EH (cell line): ENCODE measurements around the gene GPR155.

Experiments
- DNase-seq: peaks from one replicate; pipeline ENCODE4 v3.0.0-alpha.2; 2015; ENCODE audit warnings: low read depth

The GPR155 gene

DNA sequence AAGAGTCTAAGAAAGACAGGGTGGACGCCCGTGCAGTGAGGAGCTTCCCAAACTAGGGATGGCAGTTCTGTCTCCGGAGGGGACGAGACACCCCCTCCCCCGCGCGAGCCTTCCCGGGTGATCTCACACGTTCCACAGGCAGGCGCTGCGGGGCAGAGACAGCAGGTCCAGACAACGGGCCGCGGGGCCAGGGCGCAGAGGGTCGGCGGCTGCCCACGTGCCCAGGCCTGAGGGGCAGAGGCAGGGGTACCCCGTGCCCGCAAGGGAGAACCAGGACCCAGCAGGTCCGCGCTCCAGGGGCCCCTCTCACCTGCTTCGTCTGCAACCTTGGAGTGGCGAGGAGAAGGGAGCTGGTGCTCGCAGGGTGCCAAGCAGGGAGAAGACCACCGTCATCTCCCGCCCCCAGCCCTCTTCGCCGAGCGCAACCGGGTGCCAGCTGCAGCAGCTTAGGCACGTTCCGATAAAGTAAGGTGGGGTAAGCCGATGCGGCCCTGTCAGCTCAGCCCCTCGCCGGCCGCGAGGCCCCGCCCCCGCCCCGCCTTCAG is at the start of gene GPR155:
TSS of gene GPR155 (minus strand) at position 467 of the 545 bp plus-strand sequence. CDS start 5,073 bp downstream, outside the sequence.
- peak; percentile 60 for DNase-seq

DNA sequence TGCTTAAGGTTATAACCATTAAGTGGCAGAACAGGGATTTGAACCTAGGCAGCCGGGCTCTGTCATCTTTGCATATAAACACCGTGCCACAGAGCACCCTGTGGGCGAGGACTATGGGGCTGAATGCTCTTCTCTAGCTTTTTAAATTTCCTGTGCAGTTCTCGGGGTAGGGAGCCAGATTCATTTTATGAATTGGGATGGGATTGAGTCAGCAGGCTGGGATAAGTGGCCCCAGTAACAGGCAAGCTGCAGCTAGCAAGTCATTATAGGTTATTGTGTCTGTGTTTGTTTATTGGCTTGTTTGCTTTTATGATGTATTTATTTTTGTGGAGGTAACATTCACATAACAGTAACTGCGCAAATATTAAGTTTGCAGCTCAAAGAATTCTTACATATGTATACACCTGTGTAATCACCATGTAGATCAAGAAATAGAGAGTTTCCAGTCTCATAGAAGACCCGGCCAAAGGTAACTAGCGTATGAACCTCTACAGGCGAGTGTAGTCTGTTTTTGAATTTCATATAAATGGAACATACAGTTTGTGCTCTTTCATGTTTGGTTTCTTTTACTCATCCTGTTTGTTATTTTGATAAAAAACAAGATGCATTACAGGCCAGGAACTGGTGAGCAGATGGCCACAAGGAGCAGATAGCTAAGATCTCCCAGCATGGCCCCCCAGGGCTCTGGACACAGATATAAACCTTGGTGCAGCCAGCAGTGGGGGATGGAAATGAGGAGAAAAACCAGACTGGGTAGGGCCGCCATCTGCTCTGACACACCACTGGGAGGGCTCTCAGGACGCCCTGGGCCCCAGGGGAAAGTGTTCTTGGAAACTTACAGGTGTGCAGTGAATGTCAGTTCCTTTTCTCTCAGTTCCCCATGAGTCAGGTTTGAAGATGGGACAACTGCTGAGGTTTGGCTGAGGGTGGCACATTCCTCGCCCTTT is 49.2 kb upstream of the GPR155 start:
- DNase-seq: no peak

- DNase-seq: no peak
Observed at GRCh38 chr2:174535083-174535482, 48.3 kb upstream of the GPR155 start.

DNA sequence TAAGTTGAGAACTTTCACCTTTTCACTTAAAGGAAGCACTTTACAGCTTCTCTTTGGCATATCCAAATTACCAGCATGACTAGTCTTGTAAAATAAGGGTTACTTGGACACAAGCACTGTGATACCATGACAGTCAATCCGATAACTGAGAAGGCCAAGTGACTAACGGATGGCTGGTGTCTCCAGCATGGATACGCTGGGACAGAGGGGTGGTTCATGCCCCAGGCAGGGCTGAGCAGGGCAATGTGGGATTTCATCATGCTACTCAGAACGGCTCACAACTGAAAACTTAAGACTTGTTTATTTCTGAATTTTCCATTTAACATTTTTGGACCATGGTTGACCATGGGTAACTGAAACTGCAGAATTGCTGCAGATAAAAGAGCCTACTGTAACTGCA is 43.1 kb upstream of the GPR155 start:
- DNase-seq: peak; percentile 13

DNA sequence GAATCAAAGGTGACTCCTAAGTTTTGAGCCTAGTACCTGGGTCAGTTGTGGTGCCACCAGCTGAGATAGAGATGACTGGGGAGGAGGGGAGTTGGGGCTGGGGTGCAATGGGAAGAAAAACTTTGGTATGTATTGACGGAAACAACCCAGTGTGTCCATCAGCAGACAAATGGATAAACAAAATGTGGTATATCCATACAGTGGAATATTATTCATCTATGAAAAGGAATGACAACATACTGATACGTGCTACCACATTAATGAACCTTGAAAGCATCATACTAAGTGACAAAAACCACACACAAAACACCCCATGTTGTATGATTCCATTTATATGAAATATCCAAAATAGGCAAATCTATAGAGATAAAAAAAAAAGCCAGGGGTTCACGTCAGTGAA is 41.1 kb upstream of the GPR155 start:
- DNase-seq: no peak

DNA sequence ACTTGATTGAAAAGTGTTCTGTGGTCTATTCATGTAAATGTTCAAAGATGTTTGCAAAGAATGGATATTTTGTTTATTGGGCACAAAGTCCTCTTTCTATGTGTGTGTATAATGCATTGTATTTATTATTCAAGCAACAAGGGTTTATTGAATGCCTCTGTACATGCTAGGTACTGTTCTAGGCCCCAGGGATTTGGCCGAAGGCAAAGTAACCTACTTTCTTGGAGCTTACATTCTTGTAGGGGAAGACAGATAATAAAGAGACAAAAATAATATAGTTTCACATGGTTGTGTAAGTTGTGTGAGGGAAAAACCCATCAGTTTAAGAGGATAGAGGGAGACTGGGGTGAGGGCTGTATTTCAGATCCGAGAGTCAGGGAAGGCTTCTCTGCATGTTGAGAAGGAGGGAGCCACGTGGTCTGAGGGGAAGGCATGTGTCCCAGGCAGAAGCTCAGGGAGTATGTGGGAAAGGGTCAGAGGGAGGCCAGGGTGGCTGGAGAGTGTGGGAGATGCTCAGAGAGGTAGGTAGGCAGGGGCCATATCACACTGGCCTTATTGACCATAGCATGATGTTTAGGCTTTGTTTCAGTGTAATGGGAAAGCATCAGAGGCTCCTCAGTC is 40.4 kb upstream of the GPR155 start:
- DNase-seq: no peak

DNA sequence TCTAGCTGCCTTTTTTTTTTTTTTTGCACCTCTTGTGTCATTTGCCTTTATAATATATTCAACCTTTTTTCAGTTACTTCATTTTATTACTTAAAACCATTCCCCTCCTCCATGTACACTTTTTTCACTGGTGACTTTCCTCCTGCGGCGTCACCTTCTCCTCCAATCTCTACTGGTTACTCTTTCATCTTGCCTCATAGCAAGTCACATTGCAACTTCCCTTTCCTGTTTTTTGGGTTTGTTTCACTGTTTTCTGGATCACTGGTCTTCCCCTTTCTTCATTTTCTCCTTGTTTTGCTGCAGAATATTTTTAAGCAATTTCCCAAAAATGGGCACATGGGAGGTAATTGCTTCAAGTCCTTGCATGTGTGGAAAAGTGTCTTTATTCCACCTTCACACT is 37.7 kb upstream of the GPR155 start:
- no peak for DNase-seq

DNA sequence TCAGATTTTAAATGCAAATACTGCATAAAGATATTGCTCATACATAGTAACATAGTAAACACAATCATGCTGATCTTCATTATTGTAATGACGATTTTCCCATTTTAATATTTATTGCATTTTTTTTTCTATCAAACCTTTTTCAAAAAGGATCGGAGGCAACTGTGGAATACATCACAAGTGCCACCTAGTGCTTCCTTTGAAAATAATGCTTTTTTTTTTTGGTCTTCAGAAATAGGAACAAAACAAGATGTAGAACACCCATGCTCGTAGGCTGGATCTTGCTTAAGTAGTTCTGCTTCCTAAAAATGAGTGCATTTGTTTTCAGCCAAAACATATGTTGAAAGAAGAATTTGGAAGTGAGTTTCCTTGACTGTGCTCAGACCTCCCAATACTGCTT is 35.7 kb upstream of the GPR155 start:
- DNase-seq: peak; percentile 29

- no peak for DNase-seq
Observed at GRCh38 chr2:174518395-174518794, 31.6 kb upstream of the GPR155 start.

- no peak for DNase-seq
Observed at GRCh38 chr2:174516501-174517378, 29.9 kb upstream of the GPR155 start.

- no peak for DNase-seq
Observed at GRCh38 chr2:174512345-174512744, 25.5 kb upstream of the GPR155 start.

DNA sequence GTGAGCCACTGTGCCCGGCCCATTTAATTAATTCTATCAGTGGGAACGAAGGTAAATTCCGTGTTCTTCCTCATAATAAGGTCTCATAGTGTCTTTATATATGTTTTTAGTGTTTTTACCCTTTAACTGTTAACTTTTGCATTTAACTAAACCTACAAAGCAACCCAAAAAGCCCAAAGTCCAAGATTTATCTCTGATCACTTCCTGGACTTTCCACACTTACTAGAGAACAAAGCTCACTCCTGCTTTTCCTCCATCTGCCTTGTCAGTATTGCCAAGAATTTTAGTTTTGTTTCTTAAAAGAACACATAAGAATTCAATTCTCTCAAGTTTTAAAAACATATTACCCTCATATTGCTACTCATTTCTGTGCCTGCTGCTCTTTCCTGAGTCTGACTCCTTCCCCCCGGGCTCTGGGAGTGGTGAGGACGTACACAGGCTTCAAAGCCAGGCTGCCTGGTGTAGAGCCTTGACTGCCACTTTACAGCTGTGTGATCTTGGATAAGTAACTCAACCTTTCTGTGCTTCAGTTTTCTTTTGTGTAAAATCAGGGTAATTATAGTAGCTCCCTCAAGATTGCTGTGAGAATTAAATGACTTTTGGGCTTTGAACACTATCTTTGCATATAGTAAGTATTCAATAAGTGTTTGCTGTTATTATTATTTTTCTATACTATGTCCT is 24.9 kb upstream of the GPR155 start:
- no peak for DNase-seq

DNA sequence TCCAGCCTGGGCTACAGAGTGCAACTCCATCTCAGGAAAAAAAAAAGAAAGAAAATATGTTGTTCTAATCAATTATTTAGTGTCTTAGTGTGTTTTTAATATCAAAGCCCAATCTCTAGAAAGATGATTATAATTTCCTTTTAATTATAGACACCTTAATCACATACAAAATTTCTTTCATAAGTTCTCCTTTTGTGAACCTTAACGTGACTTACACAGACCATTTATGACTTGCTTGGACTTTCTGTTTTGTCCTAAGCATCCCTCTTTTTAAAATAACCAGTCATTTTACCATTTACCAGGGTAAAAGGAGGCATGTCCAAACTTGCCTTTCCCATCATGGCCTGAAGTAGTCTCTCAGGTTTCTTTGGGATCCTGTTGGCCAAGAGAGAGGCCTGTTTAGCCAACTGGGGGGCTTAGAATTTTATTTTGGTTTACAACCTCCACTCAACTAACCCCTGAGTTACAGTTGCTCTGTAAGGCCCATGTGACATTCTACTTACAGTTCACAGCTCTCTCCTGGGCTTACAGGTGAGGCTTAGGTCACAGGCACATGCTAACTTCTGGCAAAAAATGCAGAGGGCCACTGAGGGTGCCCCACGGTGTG is 23.9 kb upstream of the GPR155 start:
- no peak for DNase-seq

DNA sequence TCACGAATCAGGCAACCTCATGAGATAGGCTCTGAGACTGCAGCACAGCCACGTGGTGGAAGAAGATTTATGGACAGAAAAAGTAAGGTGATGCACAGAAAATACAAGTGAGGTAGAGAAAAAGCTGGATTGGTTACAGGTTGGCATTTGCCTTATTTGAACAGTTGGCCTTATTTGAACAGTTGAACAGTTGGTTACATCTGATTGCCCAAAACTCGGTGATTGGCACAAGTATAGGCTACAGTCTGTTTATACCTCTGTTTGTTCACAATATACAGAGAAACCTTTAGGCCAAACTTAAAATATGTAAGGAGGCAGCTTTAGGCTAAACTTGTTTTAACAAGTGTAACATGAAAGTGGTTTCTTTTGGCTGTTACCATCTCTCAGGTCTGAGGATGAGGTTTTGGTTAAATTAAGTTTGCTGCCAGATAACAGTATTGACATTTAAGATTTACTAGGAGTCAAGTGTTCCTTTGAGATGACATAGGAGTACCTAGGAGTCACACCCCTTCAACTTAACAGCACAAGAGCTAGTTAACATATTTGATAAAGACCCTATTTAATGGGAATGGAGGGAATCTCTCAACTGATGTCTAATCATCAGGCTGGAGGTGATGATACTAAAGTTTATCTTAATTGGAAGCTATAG is 16.5 kb upstream of the GPR155 start:
- no peak for DNase-seq

GRCh38 chr2:174499371-174499770 is 12.5 kb upstream of the GPR155 start:
- no peak for DNase-seq

DNA sequence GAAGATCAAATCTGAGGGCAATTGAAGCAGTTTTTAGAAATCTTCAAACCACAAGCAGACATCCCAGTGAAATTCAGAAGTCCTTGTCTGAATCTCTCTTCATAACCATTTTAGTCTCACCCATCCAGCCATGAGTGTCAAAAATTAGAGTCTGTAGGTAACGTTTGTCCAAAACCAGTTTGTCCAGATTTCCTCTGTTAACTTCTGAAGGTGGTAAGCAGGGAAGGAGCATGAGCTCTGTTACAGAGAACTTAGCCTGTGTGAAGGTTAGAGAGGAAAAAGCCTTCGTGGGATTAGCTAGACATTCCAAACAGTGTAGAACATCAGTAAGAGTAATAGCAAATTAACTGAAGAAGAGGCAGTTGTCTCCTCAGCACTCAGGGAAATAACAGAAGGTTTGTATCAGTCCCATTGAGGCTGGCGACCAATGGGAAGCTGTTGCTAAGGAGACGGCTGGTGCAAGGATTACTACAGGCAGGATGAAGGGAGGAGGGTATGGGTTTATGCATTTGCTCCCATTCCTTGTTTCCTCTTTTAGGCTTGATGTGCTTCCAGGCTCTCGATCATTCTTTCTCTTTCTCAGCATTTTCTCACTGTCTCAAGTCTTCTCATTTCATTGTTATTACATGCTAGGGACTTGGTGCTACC is 8.7 kb upstream of the GPR155 start:
- peak; percentile 11 for DNase-seq

GRCh38 chr2:174493549-174494331 is 6.9 kb upstream of the GPR155 start:
- no peak for DNase-seq

GRCh38 chr2:174492963-174493431 is 6.2 kb upstream of the GPR155 start:
- no peak for DNase-seq

GRCh38 chr2:174491947-174492346 is 5.1 kb upstream of the GPR155 start:
- no peak for DNase-seq
